Posterior cingulate gyrus (tissue), 11 donors: ENCODE measurements around the gene ELMO1.

Experiments used
- DNase-seq, 10 donors: peaks; one replicate each; pipeline versions ENCODE4 v3.0.0 to v3.0.0-alpha.2; 2020 to 2021; ENCODE audit warnings: mixed read lengths in 3 of 10
- intact Hi-C: fragments of 100-400 bp; cut with DNase I; formaldehyde crosslinking; loops from one replicate; pipeline ENCODE4 v1.15.1; 2023

ELMO1 gene

GRCh38 chr7:37332243-37333016 is 116.2 kb downstream of the ELMO1 start:
- DNase-seq = no peak
- intact Hi-C loops = no loop called here

- intact Hi-C loops = no loop called here
- no peak for DNase-seq
These were observed 117.9 kb downstream of the ELMO1 start for GRCh38 chr7:37330775-37331174.

- DNase-seq = no peak
- intact Hi-C loops = no loop called here
These were observed 118.7 kb downstream of the ELMO1 start for GRCh38 chr7:37329940-37330339.

- no peak for DNase-seq
- intact Hi-C loops = no loop called here
These were observed 121.4 kb downstream of the ELMO1 start for GRCh38 chr7:37327288-37327687.

GRCh38 chr7:37323966-37324365 is 124.7 kb downstream of the ELMO1 start:
- intact Hi-C loops = no loop called here
- no peak for DNase-seq

GRCh38 chr7:37322831-37323230 is 125.8 kb downstream of the ELMO1 start:
- intact Hi-C loops = no loop called here
- DNase-seq = no peak

- intact Hi-C loops = no loop called here
- DNase-seq = no peak
These were observed 127.7 kb downstream of the ELMO1 start for GRCh38 chr7:37320848-37321468.

- no peak for DNase-seq
- intact Hi-C loops = no loop called here
These were observed 128.4 kb downstream of the ELMO1 start for GRCh38 chr7:37320140-37320847.

GRCh38 chr7:37318541-37318940 is 130.1 kb downstream of the ELMO1 start:
- DNase-seq = no peak
- intact Hi-C loops = no loop called here

- DNase-seq = no peak
- intact Hi-C loops = no loop called here
These were observed 132.6 kb downstream of the ELMO1 start for GRCh38 chr7:37315772-37316715.

- no peak for DNase-seq
- intact Hi-C loops = no loop called here
These were observed 136.1 kb downstream of the ELMO1 start for GRCh38 chr7:37312608-37313007.

GRCh38 chr7:37311355-37311754 is 137.3 kb downstream of the ELMO1 start:
- peak in 5 of 10 donors; percentile 34 to 86 (median 44) for DNase-seq
- intact Hi-C loops = no loop called here

- intact Hi-C loops = no loop called here
- no peak for DNase-seq
These were observed 138.2 kb downstream of the ELMO1 start for GRCh38 chr7:37310327-37311080.

- no peak for DNase-seq
- intact Hi-C loops = no loop called here
These were observed 139.2 kb downstream of the ELMO1 start for GRCh38 chr7:37309493-37309892.

GRCh38 chr7:37304921-37305320 is 143.7 kb downstream of the ELMO1 start:
- intact Hi-C loops = no loop called here
- no peak for DNase-seq

- no peak for DNase-seq
- intact Hi-C loops = no loop called here
These were observed 151.1 kb downstream of the ELMO1 start for GRCh38 chr7:37297546-37297945.

- intact Hi-C loops = no loop called here
- DNase-seq = no peak
These were observed 153.3 kb downstream of the ELMO1 start for GRCh38 chr7:37295401-37295800.

- intact Hi-C loops = no loop called here
- no peak for DNase-seq
These were observed 157.9 kb downstream of the ELMO1 start for GRCh38 chr7:37290731-37291130.

- intact Hi-C loops = loop anchor here (10.0 kb wide), 2 partner anchors 55 to 85 kb away; no protein-coding TSS in a partner anchor
These were observed 158.9 kb downstream of the ELMO1 start for GRCh38 chr7:37289781-37290180.

GRCh38 chr7:37289367-37289766 is 159.3 kb downstream of the ELMO1 start:
- intact Hi-C loops = loop anchor here (10.0 kb wide), 2 partner anchors 55 to 85 kb away; no protein-coding TSS in a partner anchor
- DNase-seq = no peak

More at GRCh38 chr7:37289781-37290180, 158.9 kb downstream of the ELMO1 start:
- DNase-seq = no peak
